NCI-H2081 treated with DMSO at 0.1 percent for 48 hours (cell line): ENCODE measurements around the gene CHST9.
"Not testable (repeated sequence)": the region's sequence is repeated elsewhere in the genome, so short reads cannot be mapped to it uniquely, and the experiment has no call there.

ENCODE experiments used
- DNase-seq: peaks from one replicate; lab custom pipeline; 2025; lab: John Stamatoyannopoulos, UW

CHST9 gene

GRCh38 chr18:27185025-27185763, at the start of gene CHST9:
CHST9 (minus strand) TSS chr18:27185308; CDS start chr18:27142809, 42,499 bp downstream.
- no peak for DNase-seq

- not testable (repeated sequence) for DNase-seq
These were observed 47.2 kb upstream of the CHST9 start for GRCh38 chr18:27232355-27232754.

GRCh38 chr18:27231671-27232070, 46.6 kb upstream of the CHST9 start:
- DNase-seq: not testable (repeated sequence)

GRCh38 chr18:27231221-27231620, 46.1 kb upstream of the CHST9 start:
- DNase-seq: not testable (repeated sequence)

GRCh38 chr18:27227721-27228120, 42.6 kb upstream of the CHST9 start:
- no peak for DNase-seq

- DNase-seq: no peak
These were observed 41.5 kb upstream of the CHST9 start for GRCh38 chr18:27226556-27227075.

GRCh38 chr18:27225947-27226481, 40.9 kb upstream of the CHST9 start:
- DNase-seq: no peak

GRCh38 chr18:27223526-27224291, 38.6 kb upstream of the CHST9 start:
- DNase-seq: no peak

GRCh38 chr18:27214831-27215230, 29.7 kb upstream of the CHST9 start:
- DNase-seq: no peak

- no peak for DNase-seq
These were observed 28.1 kb upstream of the CHST9 start for GRCh38 chr18:27213123-27213717.

GRCh38 chr18:27211569-27211968, 26.5 kb upstream of the CHST9 start:
- no peak for DNase-seq

- DNase-seq: no peak
These were observed 21.3 kb upstream of the CHST9 start for GRCh38 chr18:27206411-27206810.

GRCh38 chr18:27202741-27203140, 17.6 kb upstream of the CHST9 start:
- no peak for DNase-seq

- no peak for DNase-seq
These were observed 12.9 kb upstream of the CHST9 start for GRCh38 chr18:27198036-27198435.

GRCh38 chr18:27188309-27188708, 3.2 kb upstream of the CHST9 start:
- no peak for DNase-seq

- no peak for DNase-seq
These were observed 789 bp upstream of the CHST9 start for GRCh38 chr18:27185897-27186296.

- no peak for DNase-seq
These were observed 738 bp downstream of the CHST9 start for GRCh38 chr18:27184115-27185024.

GRCh38 chr18:27181726-27182125, 3.4 kb downstream of the CHST9 start:
- DNase-seq: no peak

- no peak for DNase-seq
These were observed 6.7 kb downstream of the CHST9 start for GRCh38 chr18:27178424-27178823.

GRCh38 chr18:27175914-27176313, 9.2 kb downstream of the CHST9 start:
- no peak for DNase-seq

- DNase-seq: no peak
These were observed 9.9 kb downstream of the CHST9 start for GRCh38 chr18:27175245-27175644.
